H1 (cell line): ENCODE results near the gene NFIC. TPM values are rescaled to one million over a fixed set of nuclear protein-coding genes. Genes with fewer than 3 reads are reported as not detected.

Source experiments
- CTCF ChIA-PET: fragments of 300-600 bp; sonication (Branson Sonifier 250); formaldehyde crosslinking; loops from one replicate; lab custom pipeline; 2021; ENCODE audit not compliant: partially characterized antibody; lab: Charles Lee
- POLR2A ChIA-PET: fragments of 300-600 bp; sonication (Branson Sonifier 250); formaldehyde crosslinking; loops from one replicate; lab custom pipeline; 2021; ENCODE audit warnings: inconsistent platforms; ENCODE audit not compliant: partially characterized antibody; lab: Charles Lee
- DNase-seq, 2 experiments: peaks; one replicate each; pipeline versions ENCODE4 v3.0.0 to v3.0.0-alpha.2; 2010 to 2022; ENCODE audit warnings: low spot score in 2 of 2, low read depth in 1 of 2, mixed read lengths in 1 of 2
- FAIRE-seq: peaks from 2 replicates; lab custom pipeline; 2011; peaks lifted over from hg19 to GRCh38; lab: Jason Lieb, UNC
- H2AFZ ChIP-seq: 2 replicates; pipeline ENCODE4 v1.8.1; 2012; ENCODE audit warnings: low read length, inconsistent platforms
- H2AK5ac ChIP-seq: 2 replicates; pipeline ENCODE4 v1.6.1; 2013; ENCODE audit warnings: low read depth, low read length
- H2BK120ac ChIP-seq: replicated peaks from 2 replicates; pipeline ENCODE3; 2013; ENCODE audit warnings: low read depth, low read length, inconsistent platforms
- H2BK12ac ChIP-seq: 2 replicates; pipeline ENCODE4 v1.6.1; 2013; ENCODE audit warnings: low read depth, low read length
- H2BK15ac ChIP-seq: 2 replicates; pipeline ENCODE4 v1.6.1; 2013; ENCODE audit warnings: low read length
- H2BK20ac ChIP-seq: 2 replicates; pipeline ENCODE4 v1.6.1; 2013; ENCODE audit warnings: low read length
- H2BK5ac ChIP-seq: 2 replicates; pipeline ENCODE4 v1.6.1; 2013; ENCODE audit warnings: low read depth, low read length
- H3K14ac ChIP-seq: 2 replicates; pipeline ENCODE4 v1.6.1; 2013; ENCODE audit warnings: inconsistent platforms; ENCODE audit not compliant: insufficient read length
- H3K18ac ChIP-seq: 2 replicates; pipeline ENCODE4 v1.6.1; 2013; ENCODE audit warnings: low read length; ENCODE audit errors: extremely low read depth
- H3K23ac ChIP-seq: 2 replicates; pipeline ENCODE4 v1.6.1; 2013; ENCODE audit warnings: inconsistent platforms; ENCODE audit not compliant: insufficient read length
- H3K23me2 ChIP-seq: 2 replicates; pipeline ENCODE4 v1.6.1; 2013; ENCODE audit warnings: low read depth, low read length
- H3K27ac ChIP-seq: 2 replicates; pipeline ENCODE4 v1.6.1; 2011; ENCODE audit warnings: low read depth, low read length, inconsistent platforms
- H3K27me3 ChIP-seq, 4 experiments: replicated peaks in 1 of 4; 1 replicate in 1 of 4; 2 replicates in 3 of 4; pipeline versions ENCODE4 v1.6.1 to v1.8.1; 2011 to 2013; ENCODE audit warnings: low read length in 3 of 4, mild to moderate bottlenecking in 3 of 4, inconsistent platforms in 2 of 4, mixed read lengths in 2 of 4, moderate library complexity in 1 of 4; ENCODE audit not compliant: control insufficient read depth in 3 of 4, insufficient read depth in 3 of 4; ENCODE audit errors: extremely low read depth in 1 of 4
- H3K36me3 ChIP-seq, 4 experiments: 2 replicates each; pipeline versions ENCODE4 v1.6.1 to v1.8.1; 2011 to 2013; ENCODE audit warnings: mild to moderate bottlenecking in 4 of 4, low read length in 3 of 4, moderate library complexity in 2 of 4, control low read depth in 1 of 4, inconsistent platforms in 1 of 4; ENCODE audit not compliant: insufficient read depth in 4 of 4, control insufficient read depth in 2 of 4
- H3K4ac ChIP-seq: replicated peaks from 2 replicates; pipeline ENCODE3; 2013; ENCODE audit warnings: low read length, low read depth, mixed read lengths, inconsistent platforms; ENCODE audit not compliant: insufficient read length
- H3K4me1 ChIP-seq, 4 experiments: replicated peaks in 1 of 4; 1 replicate in 1 of 4; 2 replicates in 3 of 4; pipeline versions ENCODE4 v1.6.1 to v1.8.1; 2011 to 2013; ENCODE audit warnings: low read length in 3 of 4, inconsistent platforms in 2 of 4, mixed read lengths in 1 of 4; ENCODE audit not compliant: insufficient read depth in 4 of 4, control insufficient read depth in 3 of 4
- H3K4me2 ChIP-seq, 2 experiments: 2 replicates each; pipeline versions ENCODE4 v1.6.1 to v1.8.1; 2011 to 2013; ENCODE audit warnings: low read depth in 2 of 2, low read length in 2 of 2, control low read depth in 1 of 2, inconsistent platforms in 1 of 2, mild to moderate bottlenecking in 1 of 2; ENCODE audit not compliant: insufficient read depth in 1 of 2
- H3K4me3 ChIP-seq, 4 experiments: fragments of 200-600, 300-600 bp in 1 of 4; sonication (generic), shearing (Covaris generic), sonication (Bioruptor Twin) in 1 of 4; 2 replicates each; pipeline versions ENCODE4 v1.5.1 to v1.8.1; 2011 to 2016; ENCODE audit warnings: low read length in 4 of 4, low read depth in 3 of 4, control low read depth in 2 of 4, inconsistent platforms in 2 of 4, mild to moderate bottlenecking in 2 of 4, mixed read lengths in 1 of 4, moderate library complexity in 1 of 4; ENCODE audit not compliant: insufficient read depth in 2 of 4; ENCODE audit errors: extremely low read depth in 1 of 4
- H3K56ac ChIP-seq: replicated peaks from 2 replicates; pipeline ENCODE3; 2013; ENCODE audit warnings: low read depth, mild to moderate bottlenecking, mixed read lengths, low read length, inconsistent platforms; ENCODE audit not compliant: insufficient read length
- H3K79me1 ChIP-seq: 2 replicates; pipeline ENCODE4 v1.6.1; 2013; ENCODE audit warnings: low read depth, low read length, control low read depth
- H3K79me2 ChIP-seq, 2 experiments: 2 replicates each; pipeline versions ENCODE4 v1.6.1 to v1.8.1; 2012 to 2013; ENCODE audit warnings: low read length in 2 of 2, mild to moderate bottlenecking in 2 of 2, inconsistent platforms in 1 of 2; ENCODE audit not compliant: insufficient read depth in 2 of 2, control insufficient read depth in 1 of 2
- H3K9ac ChIP-seq, 4 experiments: replicated peaks in 1 of 4; 1 replicate in 1 of 4; 2 replicates in 3 of 4; pipeline versions ENCODE4 v1.6.1 to v1.8.1; 2011 to 2013; ENCODE audit warnings: low read depth in 3 of 4, low read length in 3 of 4, control low read depth in 2 of 4, mild to moderate bottlenecking in 2 of 4, moderate library complexity in 2 of 4, inconsistent platforms in 1 of 4; ENCODE audit errors: extremely low read depth in 1 of 4
- H3K9me3 ChIP-seq, 2 experiments: 2 replicates each; pipeline versions ENCODE4 v1.6.1 to v1.8.1; 2012 to 2013; ENCODE audit warnings: mild to moderate bottlenecking in 2 of 2, moderate library complexity in 2 of 2, control low read depth in 1 of 2, inconsistent platforms in 1 of 2, low read depth in 1 of 2, low read length in 1 of 2, mixed read lengths in 1 of 2; ENCODE audit not compliant: insufficient read depth in 2 of 2
- H4K20me1 ChIP-seq, 2 experiments: replicated peaks in 1 of 2; 2 replicates each; pipeline versions ENCODE3 to v1.8.1; 2011 to 2013; ENCODE audit warnings: inconsistent platforms in 2 of 2, low read length in 2 of 2, mild to moderate bottlenecking in 1 of 2; ENCODE audit not compliant: insufficient read depth in 2 of 2, control insufficient read depth in 1 of 2
- H4K5ac ChIP-seq: 2 replicates; pipeline ENCODE4 v1.6.1; 2013; ENCODE audit warnings: low read length, low read depth, mixed read lengths, inconsistent platforms; ENCODE audit not compliant: insufficient read length
- H4K8ac ChIP-seq: 2 replicates; pipeline ENCODE4 v1.8.0; 2013; ENCODE audit warnings: mild to moderate bottlenecking, moderate library complexity, low read length, inconsistent platforms; ENCODE audit not compliant: insufficient read depth; ENCODE audit errors: extremely low read depth
- H4K91ac ChIP-seq: replicated peaks from 2 replicates; pipeline ENCODE3; 2013; ENCODE audit warnings: low read length, mixed read lengths, inconsistent platforms; ENCODE audit not compliant: insufficient read length
- BRCA1 ChIP-seq: IDR thresholded peaks from 2 replicates; pipeline ENCODE4 v1.6.1; 2012; ENCODE audit warnings: low read depth, low read length, improper control_type of control experiment
- CBX5 ChIP-seq: fragments of 300-800, 300-1000 bp; sonication (generic); IDR thresholded peaks from 2 replicates; pipeline ENCODE4 v1.7.1; 2016; ENCODE audit warnings: antibody characterized with exemption, low read length, low read depth
- CHD1 ChIP-seq: IDR thresholded peaks from 2 replicates; pipeline ENCODE4 v1.6.1; 2012; ENCODE audit warnings: low read depth, low read length, improper control_type of control experiment
- CTCF ChIP-seq, 3 experiments: IDR thresholded peaks; 1 replicate in 2 of 3; 2 replicates in 1 of 3; pipeline versions ENCODE4 v1.5.1 to v1.6.1; 2011; ENCODE audit warnings: low read length in 3 of 3, mild to moderate bottlenecking in 3 of 3, inconsistent platforms in 2 of 3, low read depth in 1 of 3, moderate library complexity in 1 of 3; ENCODE audit not compliant: insufficient read depth in 1 of 3; ENCODE audit errors: control extremely low read depth in 1 of 3
- KDM4A ChIP-seq: IDR thresholded peaks from one replicate; pipeline ENCODE4 v1.7.1; 2012; ENCODE audit warnings: low read depth, mild to moderate bottlenecking, moderate library complexity, low read length, inconsistent platforms; ENCODE audit not compliant: severe bottlenecking
- MAFK ChIP-seq: IDR thresholded peaks from 2 replicates; pipeline ENCODE4 v1.6.1; 2012; ENCODE audit warnings: low read depth, mild to moderate bottlenecking, improper control_type of control experiment, low read length
- MAX ChIP-seq: IDR thresholded peaks from 2 replicates; pipeline ENCODE4 v1.6.1; 2012; ENCODE audit warnings: inconsistent platforms
- RBBP5 ChIP-seq: IDR thresholded peaks from 2 replicates; pipeline ENCODE4 v1.7.1; 2012; ENCODE audit warnings: low read depth, mild to moderate bottlenecking, inconsistent platforms, low read length, moderate library complexity, borderline replicate concordance
- RFX5 ChIP-seq: IDR thresholded peaks from 2 replicates; pipeline ENCODE4 v1.6.1; 2011; ENCODE audit warnings: low read depth, low read length, improper control_type of control experiment, borderline replicate concordance
- TAF1 ChIP-seq: IDR thresholded peaks from 2 replicates; pipeline ENCODE4 v1.6.1; 2011; ENCODE audit warnings: mild to moderate bottlenecking, low read depth, low read length
- TCF12 ChIP-seq: IDR thresholded peaks from 2 replicates; pipeline ENCODE4 v1.6.1; 2011; ENCODE audit warnings: low read depth, mild to moderate bottlenecking, low read length
- WGBS, 2 experiments: shearing (Covaris generic) in 1 of 2; methylation state at CpG; one replicate each; pipeline versions ENCODE4 v1.1.6 to v1.1.7; 2013 to 2015; ENCODE audit warnings: low lambda C conversion rate in 2 of 2, mixed read lengths in 2 of 2, inconsistent platforms in 1 of 2, low coverage in 1 of 2, missing lambda C conversion rate in 1 of 2; ENCODE audit not compliant: insufficient replicate concordance in 2 of 2, insufficient coverage in 1 of 2, insufficient read length in 1 of 2; ENCODE audit errors: extremely low coverage in 1 of 2, missing lambda C conversion rate in 1 of 2; 5-methylcytosine and 5-hydroxymethylcytosine counted together
- polyA plus RNA-seq, 7 experiments: library from polyadenylated mRNA; depleted of rRNA in 3 of 7; stranded (reverse) in 5 of 7; unstranded in 2 of 7; fragments of >200 nt in 5 of 7; fragments of 200-250 nt in 2 of 7; gene quantifications; 1 replicate in 5 of 7; 2 replicates in 1 of 7; 4 replicates in 1 of 7; pipeline versions ENCODE4 v1.2.1 to v1.2.3, GENCODE V29; 2011 to 2013; ENCODE audit warnings: missing spikeins in 2 of 7, mixed read lengths in 2 of 7
- total RNA-seq: library from RNA; stranded (reverse); fragmentation: NEBNext Ultra II Directional; extraction: Animal tissue kit (Norgen Biotek cat#: 25700); gene quantifications from 2 replicates; pipeline ENCODE4 v1.2.1, GENCODE V29; 2021

NFIC gene
- total and polyA plus RNA-seq, 2 of the 8 experiments (the other 6 are each of a cell fraction or from before 2014, with no cell fraction given) = 0.56 to 3.2 TPM

- H4K5ac ChIP-seq = no peak overlapping the region
- no peak overlapping the region for H3K56ac ChIP-seq
- H2BK20ac ChIP-seq = no peak overlapping the region
- ChIA-PET POLR2A (no interaction called here), CTCF (interaction anchor here (0.6 to 4.7 kb wide), 5 partner anchors 10 to 665 kb away, joined by 3 to 24 read pairs (median 3); partner anchors contain the start of gene DOHH)
- no peak overlapping the region for H3K4me3 ChIP-seq
- FAIRE-seq (no peak), DNase-seq (no peak)
- no peaks in the 10 kb centered on the region for H3K9me3 ChIP-seq
- no peak overlapping the region for H3K27ac ChIP-seq
- H2BK5ac ChIP-seq = no peak overlapping the region
- no peaks in the 10 kb centered on the region for H3K79me2 ChIP-seq
- no peak overlapping the region for H2BK120ac ChIP-seq
- H3K27me3 ChIP-seq = peaks cover 0 to 6% (median 1%) of the 10 kb centered on the region in 4 experiments; a peak in 1 of 7 replicates
- H2BK12ac ChIP-seq = no peak overlapping the region
- no peak overlapping the region for H3K4ac ChIP-seq
- peaks cover 2% of the 10 kb centered on the region; the same call in 1 of the 2 replicates for H3K23me2 ChIP-seq
- no peaks in the 10 kb centered on the region for H3K79me1 ChIP-seq
- no peak overlapping the region for H2AFZ ChIP-seq
- no peak overlapping the region for H3K14ac ChIP-seq
- H2BK15ac ChIP-seq = no peak overlapping the region
- H3K23ac ChIP-seq = no peak overlapping the region
- no peaks in the 10 kb centered on the region for H4K20me1 ChIP-seq
- H3K9ac ChIP-seq = no peak overlapping the region
- H3K4me2 ChIP-seq = no peak overlapping the region
- no peak overlapping the region for H2AK5ac ChIP-seq
- H4K8ac ChIP-seq = no peak overlapping the region
- H3K18ac ChIP-seq = no peak overlapping the region
- H3K4me1 ChIP-seq = no peaks in the 10 kb centered on the region
- WGBS, 2 experiments = 87% methylated on average over 5 of the region's 5 CpGs; no CpG with 5 or more reads in 1 of the 2 experiments
- H4K91ac ChIP-seq = no peak overlapping the region
- no peaks in the 10 kb centered on the region for H3K36me3 ChIP-seq
- TF ChIP-seq RBBP5 = no peak
- TF ChIP-seq TAF1 = no peak
- no peak for TF ChIP-seq CHD1
- TF ChIP-seq KDM4A = no peak
- no peak for TF ChIP-seq RFX5
- TF ChIP-seq CTCF (IDR thresholded peaks at IDR 0.05; ENCODE audit: control extremely low read depth in 1 of 3, insufficient read depth in 1 of 3, low read depth in 1 of 3, low read length in 3 of 3) = no peak
- no peak for TF ChIP-seq TCF12
- no peak for TF ChIP-seq MAFK
- no peak for TF ChIP-seq CBX5
- TF ChIP-seq MAX = no peak
- no peak for TF ChIP-seq BRCA1
These were observed 30.1 kb upstream of the NFIC start for GRCh38 chr19:3336351-3336679.
